AG09309 (cell line): ENCODE measurements around the gene ZNF398.

Source experiments
- DNase-seq: peaks from one replicate; pipeline ENCODE4 v3.0.0-alpha.2; 2010; ENCODE audit warnings: low read depth
- H3K4me3 ChIP-seq: 2 replicates; pipeline ENCODE4 v1.5.1; 2011; ENCODE audit warnings: mild to moderate bottlenecking, low read depth, low read length, moderate library complexity; ENCODE audit not compliant: control insufficient read depth
- CTCF ChIP-seq: IDR thresholded peaks from 2 replicates; pipeline ENCODE4 v1.5.1; 2011; ENCODE audit warnings: mild to moderate bottlenecking, low read depth, low read length, inconsistent platforms; ENCODE audit not compliant: insufficient read depth, control insufficient read depth; ENCODE audit errors: missing control alignments

ZNF398 gene

GRCh38 chr7:149229526-149229925 lies 82.3 kb downstream of the ZNF398 start:
- no peak for TF ChIP-seq CTCF
- no peak for DNase-seq
- H3K4me3 ChIP-seq: no peak overlapping the region

- TF ChIP-seq CTCF: no peak
- DNase-seq: no peak
These were observed 85.1 kb downstream of the ZNF398 start for GRCh38 chr7:149232362-149232761.

More at GRCh38 chr7:149232362-149232761, 85.1 kb downstream of the ZNF398 start:
- H3K4me3 ChIP-seq: no peak overlapping the region
